KMS-11 (cell line): ENCODE data around the gene COL5A1.

Experiments used
- H2AFZ ChIP-seq: fragments of 200-600 bp; sonication (generic); 2 replicates; pipeline ENCODE4 v1.6.1; 2016; ENCODE audit warnings: antibody characterized with exemption, mixed run types, low read depth
- H3K27ac ChIP-seq: fragments of 200-600 bp; sonication (generic); 2 replicates; pipeline ENCODE4 v1.6.1; 2016; ENCODE audit warnings: mild to moderate bottlenecking, mixed run types
- H3K27me3 ChIP-seq: fragments of 200-600 bp; sonication (generic); 2 replicates; pipeline ENCODE4 v1.6.1; 2017; ENCODE audit warnings: mild to moderate bottlenecking, low read depth, mixed run types, moderate library complexity; ENCODE audit not compliant: insufficient read depth
- H3K36me3 ChIP-seq: fragments of 200-600 bp; sonication (generic); 2 replicates; pipeline ENCODE4 v1.6.1; 2017; ENCODE audit warnings: mild to moderate bottlenecking, mixed run types; ENCODE audit not compliant: insufficient read depth
- H3K4me1 ChIP-seq: fragments of 200-600 bp; sonication (generic); 2 replicates; pipeline ENCODE4 v1.6.1; 2016; ENCODE audit warnings: mild to moderate bottlenecking, low read depth, mixed run types; ENCODE audit not compliant: poor library complexity, severe bottlenecking
- H3K4me2 ChIP-seq: fragments of 200-600 bp; sonication (generic); 2 replicates; pipeline ENCODE4 v1.7.0; 2016; ENCODE audit warnings: mild to moderate bottlenecking, mixed run types
- H3K4me3 ChIP-seq: fragments of 200-600 bp; sonication (generic); IDR thresholded peaks from 2 replicates; pipeline ENCODE4 v1.6.1; 2017; ENCODE audit warnings: low read depth, low read length, mixed read lengths; ENCODE audit not compliant: insufficient read depth
- H3K79me2 ChIP-seq: fragments of 200-600 bp; sonication (generic); 2 replicates; pipeline ENCODE4 v1.6.1; 2016; ENCODE audit warnings: low read depth, mixed run types; ENCODE audit not compliant: insufficient read depth
- H3K9ac ChIP-seq: fragments of 200-600 bp; sonication (generic); 2 replicates; pipeline ENCODE4 v1.6.1; 2016; ENCODE audit warnings: mild to moderate bottlenecking, mixed run types
- H4K20me1 ChIP-seq: fragments of 200-600 bp; sonication (generic); 2 replicates; pipeline ENCODE4 v1.6.1; 2016; ENCODE audit warnings: mild to moderate bottlenecking, mixed run types; ENCODE audit not compliant: insufficient read depth
- CTCF ChIP-seq: fragments of 200-600 bp; sonication (generic); conservative IDR thresholded peaks from 2 replicates; pipeline ENCODE4 v1.6.1; 2017; ENCODE audit warnings: low read depth, mild to moderate bottlenecking, antibody characterized with exemption, low read length, moderate library complexity, mixed read lengths

The COL5A1 gene

GRCh38 chr9:134612715-134613114 lies 28.9 kb upstream of the COL5A1 start:
- Histone ChIP-seq H3K4me1 (no peaks in the 10 kb centered on the region), H3K4me2 (no peak overlapping the region), H3K9ac (no peak overlapping the region), H3K79me2 (no peaks in the 10 kb centered on the region), H3K27ac (no peak overlapping the region), H4K20me1 (no peaks in the 10 kb centered on the region), H2AFZ (no peak overlapping the region), H3K36me3 (no peaks in the 10 kb centered on the region), H3K4me3 (no peak overlapping the region), H3K27me3 (peaks cover 56% of the 10 kb centered on the region; the same call in 1 of the 2 replicates)
- no peak for TF ChIP-seq CTCF

DNA sequence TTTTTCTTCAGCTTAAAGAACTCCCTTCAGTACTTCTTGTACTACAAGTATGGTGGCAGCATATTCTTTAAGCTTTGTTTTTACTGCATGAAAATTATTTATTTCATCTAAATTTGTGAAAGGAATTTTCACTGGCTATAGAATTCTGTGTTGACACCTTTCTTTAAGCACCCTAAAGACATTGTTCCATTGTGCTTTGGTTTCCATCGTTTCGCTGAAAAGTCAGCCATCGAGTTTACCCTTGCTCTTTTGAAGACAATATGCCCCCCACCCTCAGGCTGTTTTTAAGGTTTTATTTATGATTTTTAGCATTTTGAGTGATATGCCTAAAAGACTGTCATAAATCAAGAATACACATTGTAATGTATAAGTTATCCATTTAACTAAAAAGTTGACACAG lies 27.3 kb upstream of the COL5A1 start:
- Histone ChIP-seq H2AFZ (no peak overlapping the region), H3K4me1 (no peaks in the 10 kb centered on the region), H3K27ac (no peak overlapping the region), H3K9ac (no peak overlapping the region), H3K79me2 (no peaks in the 10 kb centered on the region), H3K4me3 (no peak overlapping the region), H3K27me3 (peaks cover 43% of the 10 kb centered on the region; the same call in 1 of the 2 replicates), H3K36me3 (no peaks in the 10 kb centered on the region), H4K20me1 (no peaks in the 10 kb centered on the region), H3K4me2 (no peak overlapping the region)
- TF ChIP-seq CTCF, result no peak

GRCh38 chr9:134616341-134616740 lies 25.3 kb upstream of the COL5A1 start:
- Histone ChIP-seq H2AFZ (no peak overlapping the region), H3K9ac (no peak overlapping the region)
- TF ChIP-seq CTCF, result no peak

DNA sequence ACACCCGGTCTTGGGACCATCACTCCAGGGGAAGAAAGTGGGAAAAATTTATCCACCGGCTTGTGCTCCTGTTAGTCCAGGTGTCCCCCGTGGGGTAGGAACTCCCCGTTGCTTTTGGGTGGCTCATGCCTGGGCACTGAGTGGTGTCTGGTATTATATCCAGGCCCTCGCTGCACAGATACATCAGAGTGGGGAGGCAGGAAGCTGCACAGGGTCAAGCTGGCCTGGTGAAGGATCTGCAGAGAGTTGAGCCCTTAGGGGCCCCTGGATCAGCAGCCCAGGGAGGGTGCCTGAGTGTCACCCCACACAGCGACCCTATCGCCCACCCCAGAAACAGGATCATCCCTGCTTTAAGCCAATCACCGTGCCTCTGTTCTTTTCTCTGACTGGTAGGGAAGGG lies 24.4 kb upstream of the COL5A1 start:
- no peak overlapping the region for H3K9ac ChIP-seq
- H3K4me1 ChIP-seq, result no peaks in the 10 kb centered on the region
- H3K27ac ChIP-seq, result no peak overlapping the region
- H4K20me1 ChIP-seq, result no peaks in the 10 kb centered on the region
- peaks cover 44% of the 10 kb centered on the region; the same call in 1 of the 2 replicates for H3K27me3 ChIP-seq
- no peaks in the 10 kb centered on the region for H3K36me3 ChIP-seq
- H3K79me2 ChIP-seq, result no peaks in the 10 kb centered on the region
- no peak for TF ChIP-seq CTCF
- no peak overlapping the region for H3K4me2 ChIP-seq
- no peak overlapping the region for H2AFZ ChIP-seq
- H3K4me3 ChIP-seq, result no peak overlapping the region

More at GRCh38 chr9:134616341-134616740, 25.3 kb upstream of the COL5A1 start:
- Histone ChIP-seq H3K4me3 (no peak overlapping the region), H3K36me3 (no peaks in the 10 kb centered on the region), H3K27me3 (peaks cover 44% of the 10 kb centered on the region; the same call in 1 of the 2 replicates), H3K79me2 (no peaks in the 10 kb centered on the region), H3K4me1 (no peaks in the 10 kb centered on the region), H3K4me2 (no peak overlapping the region), H3K27ac (no peak overlapping the region), H4K20me1 (no peaks in the 10 kb centered on the region)
